ENCODE data around the gene FRY.

The FRY gene

GRCh38 chr13:32297206-32297605, 265.6 kb downstream of the FRY start:
- TF ChIP-seq POLR2AphosphoS5 (IDR thresholded peaks at IDR 0.05; ENCODE audit: low read depth, low read length) (no peak), REST (IDR thresholded peaks at IDR 0.05; ENCODE audit: insufficient read depth in 1 of 2, low read depth in 2 of 2, low read length in 2 of 2) (no peak), FOXP2 (optimal IDR thresholded peaks at IDR 0.05; ENCODE audit: borderline replicate concordance, extremely low read depth, extremely low read length, insufficient read depth) (no peak), TAF1 (IDR thresholded peaks at IDR 0.05; ENCODE audit: borderline replicate concordance, insufficient read depth, low read length) (no peak), SIN3A (IDR thresholded peaks at IDR 0.05; ENCODE audit: borderline replicate concordance, insufficient read depth, low read length) (no peak)

DNA sequence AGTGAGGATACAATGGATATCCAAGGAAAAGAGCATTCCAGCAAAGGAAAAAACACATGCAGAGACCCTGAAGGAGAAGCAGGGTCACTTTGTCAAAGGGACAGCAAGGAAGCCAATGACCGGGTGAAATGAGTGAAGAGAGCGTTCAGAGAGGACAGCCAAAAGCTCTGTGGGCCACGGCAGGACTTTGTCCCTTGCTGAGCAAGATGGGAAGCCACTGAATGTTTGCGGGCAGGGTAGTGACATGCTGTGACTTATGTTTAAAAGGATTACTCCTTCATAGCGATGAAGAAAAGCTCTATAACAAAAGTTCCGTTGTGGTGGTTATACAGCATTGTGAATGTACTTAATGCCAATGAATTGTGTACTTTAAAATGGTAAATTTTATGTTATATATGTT, 267.1 kb downstream of the FRY start:
- TF ChIP-seq REST (IDR thresholded peaks at IDR 0.05; ENCODE audit: insufficient read depth in 1 of 2, low read depth in 2 of 2, low read length in 2 of 2): no peak
- TF ChIP-seq FOXP2 (optimal IDR thresholded peaks at IDR 0.05; ENCODE audit: borderline replicate concordance, extremely low read depth, extremely low read length, insufficient read depth): no peak
- no peak for TF ChIP-seq SIN3A (IDR thresholded peaks at IDR 0.05; ENCODE audit: borderline replicate concordance, insufficient read depth, low read length)
- TF ChIP-seq POLR2AphosphoS5 (IDR thresholded peaks at IDR 0.05; ENCODE audit: low read depth, low read length): no peak
- TF ChIP-seq TAF1 (IDR thresholded peaks at IDR 0.05; ENCODE audit: borderline replicate concordance, insufficient read depth, low read length): no peak

- TF ChIP-seq TAF1 (IDR thresholded peaks at IDR 0.05; ENCODE audit: borderline replicate concordance, insufficient read depth, low read length): no peak
- TF ChIP-seq SIN3A (IDR thresholded peaks at IDR 0.05; ENCODE audit: borderline replicate concordance, insufficient read depth, low read length): no peak
- no peak for TF ChIP-seq REST (IDR thresholded peaks at IDR 0.05; ENCODE audit: insufficient read depth in 1 of 2, low read depth in 2 of 2, low read length in 2 of 2)
- no peak for TF ChIP-seq FOXP2 (optimal IDR thresholded peaks at IDR 0.05; ENCODE audit: borderline replicate concordance, extremely low read depth, extremely low read length, insufficient read depth)
- no peak for TF ChIP-seq POLR2AphosphoS5 (IDR thresholded peaks at IDR 0.05; ENCODE audit: low read depth, low read length)
Observed at GRCh38 chr13:32299893-32300292, 268.3 kb downstream of the FRY start.

DNA sequence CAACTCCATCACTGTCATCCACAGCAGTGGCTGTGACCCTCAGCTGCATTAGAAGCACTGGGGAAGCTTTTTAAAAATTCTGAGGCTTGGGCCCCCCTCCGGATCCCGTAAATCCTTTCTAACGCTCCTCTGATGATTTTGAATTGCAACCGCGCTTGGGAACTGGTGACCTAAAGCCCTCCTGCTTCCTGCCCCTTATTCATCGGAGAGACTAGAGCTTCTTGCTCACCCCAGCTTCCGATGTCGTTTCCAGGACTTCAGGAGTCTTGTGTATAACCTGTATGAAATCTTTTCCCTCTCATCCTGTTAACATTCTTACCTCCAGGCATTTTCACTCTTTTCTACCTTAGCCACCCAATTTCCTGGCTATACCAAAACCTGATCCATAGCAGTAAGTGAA, 268.8 kb downstream of the FRY start:
- TF ChIP-seq SIN3A (IDR thresholded peaks at IDR 0.05; ENCODE audit: borderline replicate concordance, insufficient read depth, low read length): no peak
- TF ChIP-seq POLR2AphosphoS5 (IDR thresholded peaks at IDR 0.05; ENCODE audit: low read depth, low read length): no peak
- TF ChIP-seq FOXP2 (optimal IDR thresholded peaks at IDR 0.05; ENCODE audit: borderline replicate concordance, extremely low read depth, extremely low read length, insufficient read depth): no peak
- TF ChIP-seq REST (IDR thresholded peaks at IDR 0.05; ENCODE audit: insufficient read depth in 1 of 2, low read depth in 2 of 2, low read length in 2 of 2): no peak
- no peak for TF ChIP-seq TAF1 (IDR thresholded peaks at IDR 0.05; ENCODE audit: borderline replicate concordance, insufficient read depth, low read length)

- TF ChIP-seq FOXP2 (optimal IDR thresholded peaks at IDR 0.05; ENCODE audit: borderline replicate concordance, extremely low read depth, extremely low read length, insufficient read depth) (no peak), REST (IDR thresholded peaks at IDR 0.05; ENCODE audit: insufficient read depth in 1 of 2, low read depth in 2 of 2, low read length in 2 of 2) (no peak), SIN3A (IDR thresholded peaks at IDR 0.05; ENCODE audit: borderline replicate concordance, insufficient read depth, low read length) (no peak), TAF1 (IDR thresholded peaks at IDR 0.05; ENCODE audit: borderline replicate concordance, insufficient read depth, low read length) (no peak), POLR2AphosphoS5 (IDR thresholded peaks at IDR 0.05; ENCODE audit: low read depth, low read length) (no peak)
Observed at GRCh38 chr13:32300920-32301319, 269.3 kb downstream of the FRY start.
